GM18520 (cell line): ENCODE measurements around the gene CLCF1.
A peak's percentile ranks its signal among the peaks of the same experiment; 100 is the strongest.

Source experiments
- ATAC-seq: cut with Tn5 transposase; IDR thresholded peaks from one replicate; pipeline ENCODE4 v1.9.1; 2021; ENCODE audit not compliant: unreplicated experiment

Gene CLCF1

GRCh38 chr11:67372993-67373647, at the start of gene CLCF1:
CLCF1 (minus strand) TSS chr11:67373598; CDS start chr11:67373539, 59 bp downstream.
- no peak for ATAC-seq

- no peak for ATAC-seq
Observed at GRCh38 chr11:67422891-67423290, 49.5 kb upstream of the CLCF1 start.

- no peak for ATAC-seq
Observed at GRCh38 chr11:67421430-67422031, 48.1 kb upstream of the CLCF1 start.

- ATAC-seq = peak; percentile 82
Observed at GRCh38 chr11:67420646-67421429, 47.4 kb upstream of the CLCF1 start.

DNA sequence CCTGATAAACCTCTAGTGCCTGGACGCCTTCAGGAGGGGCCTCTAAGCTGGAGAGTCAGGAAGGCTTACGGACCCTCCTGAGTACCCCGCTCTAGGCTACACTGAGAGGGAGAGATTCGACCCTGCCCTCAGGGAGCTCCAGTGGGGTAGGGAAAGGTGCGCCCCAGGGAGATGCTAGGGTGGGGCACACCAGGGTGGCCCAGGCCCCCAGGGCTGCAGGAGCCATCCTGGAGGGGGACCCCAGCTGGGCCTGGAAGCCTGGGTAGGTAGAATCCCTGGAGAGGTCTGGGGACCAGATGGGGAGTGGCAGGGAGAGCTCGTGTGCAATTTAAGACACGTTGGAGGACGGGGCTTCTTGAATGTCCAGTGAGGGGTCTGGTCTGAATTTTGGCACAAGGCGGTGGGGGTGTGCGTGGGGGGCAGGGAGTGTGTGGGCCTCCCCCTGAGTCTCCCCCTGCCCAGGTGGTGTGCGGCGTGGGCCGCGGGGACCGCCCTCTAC, 46.8 kb upstream of the CLCF1 start:
- ATAC-seq = no peak

DNA sequence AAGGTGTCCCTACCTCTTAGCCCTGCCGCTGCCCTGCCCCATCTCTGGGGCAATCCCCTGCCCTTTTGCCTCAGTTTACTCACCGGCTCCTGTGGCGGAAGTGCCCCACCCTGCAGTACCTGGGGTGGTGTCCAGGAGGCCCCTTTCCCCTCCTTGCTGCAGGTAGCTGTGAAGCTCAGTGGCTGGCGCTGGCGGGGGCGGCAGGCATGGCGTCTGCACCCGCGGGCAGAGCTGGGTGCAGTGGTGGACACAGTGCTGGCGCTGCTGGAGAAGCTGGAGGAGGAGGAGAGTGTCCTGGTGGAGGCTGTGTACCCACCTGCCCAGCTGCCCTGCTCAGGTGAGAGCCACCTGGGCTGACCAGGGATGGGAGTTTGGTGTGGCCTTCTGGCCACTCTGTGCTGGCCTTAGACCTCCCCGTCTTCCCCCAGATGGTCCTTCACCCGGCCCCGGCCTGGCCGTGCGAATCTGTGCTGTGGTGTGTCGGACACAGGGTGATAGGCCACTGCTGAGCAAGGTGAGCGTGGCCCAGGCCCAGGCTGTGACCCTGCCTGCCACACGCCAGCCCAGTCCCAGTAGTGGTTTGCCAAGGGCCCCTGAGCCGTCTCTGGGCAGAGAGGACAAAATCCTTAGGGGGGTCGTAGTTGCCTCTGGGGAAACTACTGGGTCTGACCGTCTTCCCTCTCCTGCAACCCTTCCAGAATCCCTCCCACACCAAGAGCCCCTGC, 46.1 kb upstream of the CLCF1 start:
- no peak for ATAC-seq

GRCh38 chr11:67418476-67419281, 45.3 kb upstream of the CLCF1 start:
- no peak for ATAC-seq

- ATAC-seq = no peak
Observed at GRCh38 chr11:67417425-67417824, 44.0 kb upstream of the CLCF1 start.

DNA sequence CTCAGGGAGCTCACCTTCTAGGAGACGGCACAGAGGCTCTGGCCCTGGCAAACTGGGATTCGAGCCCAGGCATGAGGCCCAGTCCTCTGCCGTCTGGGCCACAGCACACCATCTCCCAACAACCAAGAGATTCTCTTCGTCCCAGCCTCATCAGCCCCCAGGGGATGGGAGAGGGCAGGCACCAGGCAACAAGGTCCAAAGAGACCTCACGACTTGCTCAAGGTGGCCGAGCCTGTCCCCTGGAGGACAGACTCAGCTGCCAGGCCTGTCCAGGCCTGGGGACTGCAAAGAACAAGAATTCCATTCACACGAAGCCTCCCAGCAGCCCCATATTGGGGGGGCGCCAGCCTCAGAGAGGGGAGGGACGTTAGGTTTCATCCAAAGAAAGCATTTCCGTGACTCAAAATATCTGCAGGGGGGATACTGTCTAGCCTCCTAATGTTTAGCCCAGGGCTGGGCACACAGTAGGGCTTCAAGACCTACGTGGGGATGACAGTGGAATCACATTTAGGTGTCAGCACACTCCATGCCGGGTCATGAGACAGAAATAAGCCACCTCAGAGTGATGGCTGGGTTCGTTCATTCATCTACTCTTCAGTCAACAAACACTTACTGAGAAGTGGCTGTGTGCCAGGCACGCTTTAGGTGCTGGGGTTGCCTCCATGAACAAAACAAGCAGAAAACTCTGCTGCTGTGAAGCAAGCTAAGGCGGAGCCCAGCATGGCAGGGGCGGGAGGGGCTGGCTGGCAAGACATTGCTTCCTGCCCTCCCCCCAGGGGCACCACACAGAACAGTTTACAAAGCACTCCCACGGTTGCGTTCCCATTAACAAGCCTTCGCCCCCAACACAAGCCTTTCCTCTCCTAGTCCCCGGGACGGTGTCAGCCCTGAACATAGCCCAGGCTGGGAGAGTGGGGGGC, 43.3 kb upstream of the CLCF1 start:
- ATAC-seq = no peak

- ATAC-seq = no peak
Observed at GRCh38 chr11:67415501-67416304, 42.3 kb upstream of the CLCF1 start, which contains the start of gene CARNS1. CARNS1 (plus strand) TSS chr11:67415678; CDS start chr11:67416200, 522 bp downstream.

GRCh38 chr11:67413266-67413849, 40.0 kb upstream of the CLCF1 start:
- ATAC-seq = no peak

GRCh38 chr11:67412495-67413179, 39.2 kb upstream of the CLCF1 start:
- no peak for ATAC-seq

DNA sequence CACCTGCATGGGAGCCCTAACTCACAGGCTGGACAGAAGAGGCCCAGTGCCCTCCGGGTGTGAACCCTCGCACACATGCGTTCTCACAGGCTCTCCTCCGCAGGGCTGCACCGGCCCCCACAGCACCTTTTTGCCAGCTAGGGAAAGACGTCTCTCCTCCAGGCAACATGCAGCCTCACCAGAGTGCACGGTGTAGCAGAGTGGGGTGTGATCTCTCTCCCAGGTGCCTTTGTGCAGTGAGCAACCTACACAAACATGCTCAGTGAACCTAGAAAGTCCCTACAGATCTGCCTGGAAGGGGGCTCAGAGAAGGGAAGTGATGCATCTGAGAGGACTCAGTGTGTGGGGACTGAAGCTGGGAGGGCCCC, 38.4 kb upstream of the CLCF1 start:
- ATAC-seq = no peak

DNA sequence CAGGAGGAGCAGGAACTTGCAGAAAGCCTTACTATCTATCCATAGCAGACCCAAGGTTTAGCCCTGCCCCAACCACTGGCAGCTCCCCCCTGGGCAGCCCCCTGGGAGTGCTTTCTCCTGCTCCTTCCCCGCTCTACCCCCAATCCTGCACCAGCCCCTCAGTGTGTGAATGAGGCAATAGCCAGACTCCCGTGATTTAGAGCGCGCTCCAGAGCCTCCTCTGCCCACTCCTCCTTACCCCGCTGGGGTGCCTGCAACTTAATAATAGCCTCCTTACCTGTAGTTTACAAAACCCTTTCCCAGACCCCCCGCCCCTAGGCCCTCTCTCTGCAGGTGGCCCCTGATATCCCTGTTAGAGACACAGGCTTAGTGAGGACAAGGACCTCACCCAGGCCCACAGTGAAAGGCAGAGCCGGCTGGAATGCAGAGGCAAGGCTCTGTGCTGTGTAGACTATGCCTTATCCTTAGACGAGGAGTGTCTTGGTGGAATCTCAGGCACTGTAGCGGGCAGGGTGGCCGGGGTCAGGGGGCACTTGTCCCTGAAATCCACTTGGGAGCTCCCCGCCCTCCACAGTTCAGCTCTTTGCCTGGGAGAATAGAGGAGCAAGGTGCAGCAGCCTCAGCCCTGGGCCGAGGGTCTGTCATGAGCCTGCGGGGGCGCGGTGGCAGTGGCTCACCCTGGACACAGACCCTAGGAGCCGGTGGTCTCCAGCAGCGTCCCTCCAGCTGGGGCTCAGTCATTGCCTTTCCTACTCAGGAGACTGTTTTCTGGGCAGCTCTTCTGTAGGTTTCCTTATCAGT, 37.8 kb upstream of the CLCF1 start:
- no peak for ATAC-seq

DNA sequence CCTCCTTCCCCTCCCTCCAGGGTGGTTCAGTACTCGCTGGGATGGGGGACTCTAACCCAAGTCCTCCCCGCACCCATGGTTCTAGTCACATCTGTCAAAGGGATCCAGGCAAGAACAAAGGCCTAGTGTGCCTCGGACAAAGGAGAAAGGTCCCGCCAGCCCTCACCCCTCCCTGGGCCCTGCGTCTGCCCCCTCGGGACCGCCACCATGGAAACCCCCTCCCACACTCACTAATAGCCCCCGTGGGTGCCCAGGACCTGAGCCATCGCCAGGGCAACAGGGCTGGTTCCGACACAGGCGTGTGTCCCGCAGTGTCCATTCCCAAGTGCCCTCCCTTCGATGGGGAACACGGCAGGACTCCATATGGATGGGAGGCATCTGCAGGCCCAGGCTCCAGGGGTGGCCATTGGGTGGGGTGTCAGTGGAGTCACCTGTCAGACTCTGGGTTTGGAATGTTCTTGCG, 37.0 kb upstream of the CLCF1 start:
- no peak for ATAC-seq

GRCh38 chr11:67409781-67410368, 36.5 kb upstream of the CLCF1 start:
- no peak for ATAC-seq
